ENCODE data around the gene DGKQ.
A peak's percentile ranks its signal among the peaks of the same experiment; 100 is the strongest.

The DGKQ gene

GRCh38 chr4:995311-996026, 22.1 kb upstream of the DGKQ start:
- DNase-seq = peak in 1 of 3 donors; percentile 13

- DNase-seq = no peak
Measured at GRCh38 chr4:993111-994029, 20.0 kb upstream of the DGKQ start, which contains the start of gene SLC26A1. TSS of gene SLC26A1 (minus strand) at chr4:993404. CDS start at chr4:991703, 1,701 bp downstream.

GRCh38 chr4:992297-993110, 19.1 kb upstream of the DGKQ start:
- no peak for DNase-seq

DNA sequence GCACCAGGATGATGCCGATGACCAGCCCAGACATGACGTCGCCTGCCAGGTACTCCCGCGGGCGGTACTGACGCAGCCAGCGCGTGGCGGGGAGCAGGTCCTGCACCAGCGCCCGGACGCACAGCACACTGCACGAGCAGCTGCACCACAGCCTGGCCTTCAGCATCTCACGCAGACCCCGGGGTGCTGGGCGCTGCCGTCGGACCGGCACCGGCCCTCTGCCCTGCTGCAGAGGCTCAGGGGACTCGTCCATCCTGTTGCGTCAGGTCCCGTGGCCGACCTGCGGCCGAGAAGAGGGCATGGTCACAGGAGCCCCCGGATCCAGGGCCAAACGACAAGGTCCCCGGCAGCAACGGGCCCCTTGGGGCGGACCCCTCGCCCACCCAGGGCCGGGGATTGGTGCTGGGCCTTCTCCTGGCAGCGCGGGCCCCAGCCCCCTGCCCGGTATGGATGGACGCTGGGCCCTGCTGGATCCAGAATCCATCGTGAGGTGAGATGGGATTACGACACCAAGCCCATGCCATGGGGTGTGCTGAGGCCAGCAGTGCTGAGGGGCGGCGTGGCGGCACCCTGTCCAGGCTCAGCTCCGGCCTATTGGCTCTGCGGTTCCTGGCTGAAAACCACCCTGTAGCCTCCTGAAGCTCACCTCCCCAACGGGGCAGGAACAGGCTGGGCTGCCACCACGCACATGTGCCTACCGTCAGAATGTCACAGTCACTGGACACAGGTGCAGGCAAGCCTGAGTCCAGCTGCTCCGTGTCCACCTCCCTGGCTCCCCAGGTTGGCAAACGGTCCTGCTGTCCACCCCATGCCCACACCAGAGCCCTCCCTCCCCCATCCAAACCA, 18.3 kb upstream of the DGKQ start:
- no peak for DNase-seq

GRCh38 chr4:990746-991367, 17.5 kb upstream of the DGKQ start:
- DNase-seq = no peak

GRCh38 chr4:989722-990471, 16.5 kb upstream of the DGKQ start:
- DNase-seq = no peak

DNA sequence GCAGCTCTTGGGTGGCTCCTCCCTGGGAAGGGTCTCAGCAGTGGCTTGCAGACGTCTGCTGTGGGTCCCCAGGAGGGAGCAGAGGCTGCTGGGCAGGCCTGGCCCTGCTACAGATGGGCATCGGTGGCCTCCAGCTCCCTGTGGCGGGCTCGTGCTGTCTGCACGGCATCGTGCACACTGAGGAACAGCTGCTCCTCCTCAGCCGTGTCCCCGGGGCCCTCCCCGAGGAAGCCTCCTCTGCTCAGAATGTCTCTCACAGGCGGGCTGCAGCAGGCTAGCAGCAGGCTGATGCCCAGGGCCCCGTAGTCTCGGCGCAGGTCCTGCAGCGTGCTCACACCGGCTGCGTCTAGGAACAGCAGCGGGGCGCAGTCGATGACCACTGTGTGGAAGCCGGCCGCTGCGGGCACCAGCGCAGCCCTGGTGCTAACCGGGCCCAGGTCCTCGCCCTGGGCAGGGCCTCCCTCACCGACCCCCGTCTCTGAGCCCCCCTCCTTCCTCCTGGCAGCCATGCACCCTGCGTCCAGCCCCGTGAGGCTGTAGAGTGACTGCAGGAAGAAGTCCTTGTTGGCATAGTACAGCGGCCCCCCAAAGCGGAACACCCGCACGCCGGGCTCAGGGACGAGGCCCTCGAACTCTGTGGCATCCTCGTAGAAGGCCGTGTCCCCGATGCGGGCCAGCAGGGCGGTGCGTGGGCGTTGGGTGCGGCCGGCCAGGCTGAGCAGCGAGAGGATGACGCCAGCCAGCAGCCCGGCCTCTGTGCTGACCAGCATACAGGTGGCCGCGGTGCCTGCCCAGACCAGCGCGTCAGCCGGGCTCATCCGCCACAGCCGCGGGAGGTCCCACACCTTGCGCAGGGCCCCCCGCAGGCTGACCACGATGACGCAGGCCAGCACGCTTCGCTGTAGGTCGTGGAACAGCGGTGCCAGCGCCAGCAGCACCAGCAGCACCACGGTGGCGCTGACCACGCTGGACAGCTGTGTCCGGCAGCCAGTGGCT, 15.7 kb upstream of the DGKQ start:
- no peak for DNase-seq

DNA sequence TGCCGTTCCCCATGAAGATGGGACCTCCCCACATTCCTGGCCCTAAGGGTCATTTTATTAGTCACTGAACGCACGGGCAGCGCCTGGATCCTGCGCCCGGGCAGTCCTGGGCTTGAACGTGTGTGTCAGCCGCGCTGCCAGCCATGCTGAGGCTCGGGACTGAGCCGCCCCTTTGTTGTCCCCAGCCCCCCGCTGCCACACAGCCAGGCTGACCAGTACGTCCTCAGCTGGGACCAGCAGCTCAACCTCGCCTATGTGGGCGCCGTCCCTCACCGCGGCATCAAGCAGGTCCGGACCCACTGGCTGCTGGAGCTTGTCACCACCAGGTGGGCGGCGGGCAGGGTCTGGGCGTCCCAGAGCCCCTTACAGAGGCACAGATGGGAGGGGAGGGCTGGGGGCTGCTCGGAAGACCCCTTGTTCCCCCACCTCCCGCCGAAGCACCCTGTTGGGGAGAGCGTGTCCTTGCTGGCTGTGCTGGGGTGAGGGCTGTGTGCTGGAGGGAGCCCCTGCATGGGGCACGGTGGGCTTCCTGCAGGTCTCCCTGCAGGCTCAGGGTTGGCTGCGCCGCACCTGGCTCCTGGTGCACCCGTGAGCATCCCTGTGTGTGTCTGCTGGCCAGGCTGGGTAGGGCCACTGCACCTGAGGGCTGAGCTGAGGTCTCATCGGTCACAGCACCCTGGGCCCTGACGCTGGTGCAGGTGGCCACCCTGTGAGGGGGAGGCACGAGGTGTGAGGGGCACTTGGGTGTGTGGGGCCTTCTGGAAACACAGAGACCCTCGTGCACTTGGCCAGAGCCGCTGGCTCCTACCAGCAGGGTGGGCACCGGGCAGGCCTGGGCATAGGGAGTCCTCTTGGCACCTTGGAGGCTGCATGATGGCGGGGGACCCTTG, 14.5 kb upstream of the DGKQ start:
- no peak for DNase-seq

DNA sequence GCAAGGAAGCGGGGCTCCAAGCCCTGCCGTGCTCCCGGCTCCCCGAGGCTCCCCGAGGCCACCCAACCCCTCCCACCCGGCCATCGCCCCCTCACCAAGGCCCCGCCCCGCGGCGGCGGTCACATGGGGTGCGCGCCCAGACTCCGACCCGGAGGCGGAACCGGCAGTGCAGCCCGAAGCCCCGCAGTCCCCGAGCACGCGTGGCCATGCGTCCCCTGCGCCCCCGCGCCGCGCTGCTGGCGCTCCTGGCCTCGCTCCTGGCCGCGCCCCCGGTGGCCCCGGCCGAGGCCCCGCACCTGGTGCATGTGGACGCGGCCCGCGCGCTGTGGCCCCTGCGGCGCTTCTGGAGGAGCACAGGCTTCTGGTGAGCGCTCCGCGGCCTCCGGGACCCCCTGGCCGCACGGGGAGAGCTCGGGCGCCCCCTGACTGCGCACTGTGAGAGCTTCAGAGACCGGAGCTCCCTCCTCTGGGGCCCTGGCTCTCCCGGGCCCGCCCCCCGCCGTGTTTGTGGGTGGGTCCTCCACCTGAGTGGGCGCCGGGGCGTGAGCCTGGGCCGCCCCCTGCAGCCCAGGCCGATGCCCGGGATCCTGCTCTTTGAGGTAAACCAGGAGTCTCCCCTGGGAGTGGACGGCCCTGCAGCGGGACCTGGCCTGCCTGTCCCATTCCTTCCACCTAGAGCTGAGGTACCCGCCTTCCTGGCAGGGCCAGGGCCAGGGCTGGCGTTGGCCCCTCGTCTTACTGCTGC, 13.7 kb upstream of the DGKQ start, which contains the start of gene IDUA:
TSS of gene IDUA (plus strand) at position 166 of the 745 bp plus-strand sequence. CDS start at position 207, 41 bp downstream.
- DNase-seq = peak; percentile 81 to 95 (median 91)

GRCh38 chr4:986428-986878, 13.1 kb upstream of the DGKQ start:
- DNase-seq = no peak

GRCh38 chr4:985123-985830, 11.9 kb upstream of the DGKQ start:
- peak; percentile 75 to 91 (median 81) for DNase-seq

GRCh38 chr4:984336-985054, 11.1 kb upstream of the DGKQ start:
- no peak for DNase-seq

- no peak for DNase-seq
Measured at GRCh38 chr4:982814-983213, 9.4 kb upstream of the DGKQ start.

- no peak for DNase-seq
Measured at GRCh38 chr4:982291-982690, 8.9 kb upstream of the DGKQ start.

DNA sequence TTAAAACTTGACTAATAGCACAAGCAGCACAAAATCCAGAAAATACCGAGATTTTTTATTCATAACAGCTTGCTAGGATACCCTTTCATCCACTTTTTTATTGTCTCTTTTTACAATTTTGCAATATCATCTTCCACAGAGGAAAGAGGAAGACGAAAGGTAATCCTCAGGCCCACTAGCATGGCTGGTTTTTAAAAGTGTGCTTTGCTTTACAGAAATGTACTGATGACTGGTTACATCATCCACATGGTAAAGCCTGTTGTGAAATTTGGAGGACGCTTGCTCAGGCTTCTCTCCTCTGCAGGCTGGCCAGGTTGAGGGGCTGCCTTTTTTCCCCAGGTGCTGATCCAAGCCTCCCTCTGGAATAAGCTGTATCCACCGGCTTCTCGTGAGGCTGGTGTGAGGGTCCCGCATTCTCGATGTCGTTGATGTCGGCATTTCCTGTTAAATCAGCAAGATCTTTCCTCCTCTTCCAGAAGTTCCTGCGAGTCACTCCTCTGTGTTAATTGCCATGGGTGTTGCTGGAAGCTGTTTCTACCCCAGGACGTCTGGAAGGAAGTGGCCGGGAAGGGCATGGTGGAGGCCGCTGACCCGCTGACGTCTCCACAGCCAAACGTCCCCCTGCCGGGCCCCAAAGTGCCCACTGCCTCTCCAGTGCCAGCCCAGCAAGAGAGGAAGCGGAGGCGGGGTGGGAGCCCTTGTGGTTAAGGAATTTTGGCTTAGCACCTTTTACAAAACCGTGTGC, 5.8 kb upstream of the DGKQ start:
- peak; percentile 71 to 81 (median 77) for DNase-seq

Data from suppressor macrophage treated with lipopolysaccharide for 1 hour (primary cell).